WERI-Rb-1 (cell line): ENCODE results near the gene ABCG1.

ENCODE experiments used
- DNase-seq: peaks from one replicate; pipeline ENCODE4 v3.0.0-alpha.2; 2020
- H3K27ac ChIP-seq: fragments of 250-450 bp; sonication (Bioruptor Pico); 2 replicates; pipeline ENCODE4 v1.5.1; 2020; ENCODE audit warnings: mild to moderate bottlenecking, moderate library complexity
- H3K27me3 ChIP-seq: fragments of 250-450 bp; sonication (Bioruptor Pico); 2 replicates; pipeline ENCODE4 v1.5.1; 2021; ENCODE audit warnings: mild to moderate bottlenecking, low read depth, moderate library complexity; ENCODE audit not compliant: insufficient read depth, severe bottlenecking
- H3K36me3 ChIP-seq: fragments of 250-450 bp; sonication (Bioruptor Pico); 2 replicates; pipeline ENCODE4 v1.5.1; 2020; ENCODE audit warnings: mild to moderate bottlenecking, moderate library complexity
- H3K4me3 ChIP-seq: 2 replicates; pipeline ENCODE4 v1.5.1; 2011; ENCODE audit warnings: low read depth, mild to moderate bottlenecking, control low read depth, low read length
- H3K9me3 ChIP-seq: fragments of 250-450 bp; sonication (Bioruptor Pico); 2 replicates; pipeline ENCODE4 v1.5.1; 2021; ENCODE audit warnings: mild to moderate bottlenecking, moderate library complexity; ENCODE audit not compliant: severe bottlenecking
- CTCF ChIP-seq: IDR thresholded peaks from 2 replicates; pipeline ENCODE4 v1.5.1; 2011; ENCODE audit warnings: low read depth, mild to moderate bottlenecking, control low read depth, inconsistent platforms, low read length

ABCG1 gene

GRCh38 chr21:42272109-42272962 is 53.4 kb downstream of the ABCG1 start:
- H3K36me3 ChIP-seq = peaks cover 24% of the 10 kb centered on the region
- no peak overlapping the region for H3K4me3 ChIP-seq
- H3K27me3 ChIP-seq = no peaks in the 10 kb centered on the region
- no peak for DNase-seq
- no peak for TF ChIP-seq CTCF
- H3K9me3 ChIP-seq = no peaks in the 10 kb centered on the region
- H3K27ac ChIP-seq = no peak overlapping the region

DNA sequence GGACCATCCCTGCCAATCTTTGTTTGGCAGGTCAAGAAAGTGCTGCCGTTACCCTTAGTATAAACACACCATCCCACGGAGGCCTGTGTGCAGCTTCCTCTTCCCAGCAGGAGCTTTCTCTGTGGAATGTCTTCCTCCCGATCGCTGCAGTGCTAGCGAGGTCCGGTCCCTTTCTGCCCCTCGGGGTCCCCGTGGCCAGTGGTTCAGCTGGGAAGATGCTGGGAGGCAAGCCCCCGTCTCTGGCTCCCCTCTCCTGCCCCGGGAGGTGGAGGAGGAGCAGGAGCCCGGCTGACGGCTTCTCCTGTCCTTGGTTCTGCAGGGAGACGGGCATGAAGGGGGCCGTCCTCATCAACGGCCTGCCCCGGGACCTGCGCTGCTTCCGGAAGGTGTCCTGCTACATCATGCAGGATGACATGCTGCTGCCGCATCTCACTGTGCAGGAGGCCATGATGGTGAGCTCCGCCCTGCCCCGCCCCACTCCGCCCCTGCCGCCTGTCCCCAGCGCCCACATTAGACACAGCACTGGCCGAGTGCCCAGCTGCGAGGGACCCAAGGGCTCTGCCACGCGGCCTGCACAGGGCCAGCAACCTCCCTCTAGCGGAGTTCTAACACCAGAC is 54.2 kb downstream of the ABCG1 start:
- no peak overlapping the region for H3K27ac ChIP-seq
- no peaks in the 10 kb centered on the region for H3K9me3 ChIP-seq
- H3K4me3 ChIP-seq = no peak overlapping the region
- DNase-seq = no peak
- peaks cover 24% of the 10 kb centered on the region for H3K36me3 ChIP-seq
- H3K27me3 ChIP-seq = no peaks in the 10 kb centered on the region
- TF ChIP-seq CTCF = no peak

GRCh38 chr21:42276076-42276475 is 57.1 kb downstream of the ABCG1 start:
- no peak overlapping the region for H3K4me3 ChIP-seq
- H3K27me3 ChIP-seq = no peaks in the 10 kb centered on the region
- DNase-seq = no peak
- TF ChIP-seq CTCF = no peak
- H3K27ac ChIP-seq = no peak overlapping the region
- no peaks in the 10 kb centered on the region for H3K9me3 ChIP-seq
- peaks cover 24% of the 10 kb centered on the region for H3K36me3 ChIP-seq

DNA sequence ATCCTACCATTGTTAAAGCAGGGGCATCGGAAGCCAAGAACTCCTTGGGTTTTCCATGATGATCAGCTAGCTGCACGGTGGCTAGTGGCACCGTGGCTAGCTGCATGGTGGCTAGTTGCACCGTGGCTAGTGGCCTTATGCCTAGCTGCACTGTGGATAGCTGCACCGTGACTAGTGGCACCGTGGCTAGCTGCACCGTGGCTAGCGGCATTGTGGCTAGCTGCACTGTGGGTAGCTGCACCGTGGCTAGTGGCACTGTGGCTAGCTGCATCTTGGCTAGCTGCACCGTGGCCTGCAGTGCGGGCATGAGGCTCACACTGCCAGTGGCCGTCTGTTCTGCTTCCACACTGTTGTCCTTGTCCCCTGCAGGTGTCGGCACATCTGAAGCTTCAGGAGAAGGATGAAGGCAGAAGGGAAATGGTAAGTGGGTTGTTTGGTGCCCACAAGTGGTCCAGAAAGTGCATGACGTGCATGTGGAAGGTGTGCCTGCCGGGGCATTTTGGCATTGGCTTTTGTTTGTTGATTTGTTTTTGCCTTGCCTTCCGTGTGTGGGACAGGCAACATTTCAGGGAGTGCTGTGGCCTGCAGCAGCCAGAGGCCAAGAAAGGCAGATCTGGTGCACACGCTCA is 57.7 kb downstream of the ABCG1 start:
- Histone ChIP-seq H3K9me3 (no peaks in the 10 kb centered on the region), H3K4me3 (no peak overlapping the region), H3K27ac (no peak overlapping the region), H3K36me3 (peaks cover 21% of the 10 kb centered on the region), H3K27me3 (no peaks in the 10 kb centered on the region)
- peak; percentile 78 for TF ChIP-seq CTCF
- peak; percentile 39 for DNase-seq

DNA sequence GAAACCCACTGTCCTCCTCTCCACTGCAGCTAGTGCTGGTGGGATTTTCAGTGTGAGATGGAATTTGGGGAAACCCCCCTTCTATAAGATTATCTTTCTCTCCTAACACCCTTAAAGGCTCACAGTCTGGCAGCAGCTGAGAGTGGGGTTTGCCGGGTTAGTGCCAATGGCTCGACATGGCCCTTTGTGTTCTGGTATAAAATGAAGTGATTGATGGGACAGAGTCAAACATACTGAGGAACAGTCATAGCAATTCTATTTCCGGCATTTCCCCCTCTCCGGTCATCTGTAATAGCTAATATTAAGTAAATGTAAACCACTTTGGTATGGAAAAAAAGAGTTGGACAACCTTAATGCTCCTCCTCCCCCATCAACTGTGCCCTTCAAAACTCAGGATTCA is 58.7 kb downstream of the ABCG1 start:
- no peaks in the 10 kb centered on the region for H3K27me3 ChIP-seq
- H3K36me3 ChIP-seq = peaks cover 18% of the 10 kb centered on the region
- no peak overlapping the region for H3K4me3 ChIP-seq
- no peaks in the 10 kb centered on the region for H3K9me3 ChIP-seq
- no peak for TF ChIP-seq CTCF
- H3K27ac ChIP-seq = no peak overlapping the region
- DNase-seq = no peak
